ENCODE measurements around the gene PTPRM. TPM values are rescaled to one million over a fixed set of nuclear protein-coding genes. Genes with fewer than 3 reads are reported as not detected.

Gene PTPRM
- total RNA-seq, 1 donor from 2014 or later, result 63.2 TPM

DNA sequence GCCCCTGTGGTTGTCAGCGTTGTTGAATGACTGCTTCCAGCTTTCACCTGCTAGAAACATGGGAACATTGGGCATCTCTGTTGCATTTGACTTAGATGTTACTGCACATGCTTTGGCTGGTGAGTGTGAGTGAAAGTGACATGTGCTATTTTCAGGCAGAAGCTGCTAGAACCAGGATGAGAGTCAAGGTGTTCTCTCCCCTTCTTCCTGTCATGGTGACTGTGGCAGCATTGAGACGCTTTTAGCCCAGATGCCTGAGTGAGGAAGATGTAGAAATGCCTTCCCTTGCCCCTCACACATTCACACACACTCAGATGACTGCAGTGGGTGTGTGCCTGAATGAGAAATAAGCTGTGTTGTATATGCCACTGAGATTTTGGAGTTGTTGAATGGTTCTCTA, 220.2 kb downstream of the PTPRM start:
- DNase-seq (ENCODE audit: low read depth), result no peak
- TF ChIP-seq, protein P1, sequence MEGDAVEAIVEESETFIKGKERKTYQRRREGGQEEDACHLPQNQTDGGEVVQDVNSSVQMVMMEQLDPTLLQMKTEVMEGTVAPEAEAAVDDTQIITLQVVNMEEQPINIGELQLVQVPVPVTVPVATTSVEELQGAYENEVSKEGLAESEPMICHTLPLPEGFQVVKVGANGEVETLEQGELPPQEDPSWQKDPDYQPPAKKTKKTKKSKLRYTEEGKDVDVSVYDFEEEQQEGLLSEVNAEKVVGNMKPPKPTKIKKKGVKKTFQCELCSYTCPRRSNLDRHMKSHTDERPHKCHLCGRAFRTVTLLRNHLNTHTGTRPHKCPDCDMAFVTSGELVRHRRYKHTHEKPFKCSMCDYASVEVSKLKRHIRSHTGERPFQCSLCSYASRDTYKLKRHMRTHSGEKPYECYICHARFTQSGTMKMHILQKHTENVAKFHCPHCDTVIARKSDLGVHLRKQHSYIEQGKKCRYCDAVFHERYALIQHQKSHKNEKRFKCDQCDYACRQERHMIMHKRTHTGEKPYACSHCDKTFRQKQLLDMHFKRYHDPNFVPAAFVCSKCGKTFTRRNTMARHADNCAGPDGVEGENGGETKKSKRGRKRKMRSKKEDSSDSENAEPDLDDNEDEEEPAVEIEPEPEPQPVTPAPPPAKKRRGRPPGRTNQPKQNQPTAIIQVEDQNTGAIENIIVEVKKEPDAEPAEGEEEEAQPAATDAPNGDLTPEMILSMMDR (conservative IDR thresholded peaks at IDR 0.05; ENCODE audit: low read depth, low read length), result no peak
- no peak overlapping the region for H3K4me3 ChIP-seq (ENCODE audit: low read depth, low read length)

DNA sequence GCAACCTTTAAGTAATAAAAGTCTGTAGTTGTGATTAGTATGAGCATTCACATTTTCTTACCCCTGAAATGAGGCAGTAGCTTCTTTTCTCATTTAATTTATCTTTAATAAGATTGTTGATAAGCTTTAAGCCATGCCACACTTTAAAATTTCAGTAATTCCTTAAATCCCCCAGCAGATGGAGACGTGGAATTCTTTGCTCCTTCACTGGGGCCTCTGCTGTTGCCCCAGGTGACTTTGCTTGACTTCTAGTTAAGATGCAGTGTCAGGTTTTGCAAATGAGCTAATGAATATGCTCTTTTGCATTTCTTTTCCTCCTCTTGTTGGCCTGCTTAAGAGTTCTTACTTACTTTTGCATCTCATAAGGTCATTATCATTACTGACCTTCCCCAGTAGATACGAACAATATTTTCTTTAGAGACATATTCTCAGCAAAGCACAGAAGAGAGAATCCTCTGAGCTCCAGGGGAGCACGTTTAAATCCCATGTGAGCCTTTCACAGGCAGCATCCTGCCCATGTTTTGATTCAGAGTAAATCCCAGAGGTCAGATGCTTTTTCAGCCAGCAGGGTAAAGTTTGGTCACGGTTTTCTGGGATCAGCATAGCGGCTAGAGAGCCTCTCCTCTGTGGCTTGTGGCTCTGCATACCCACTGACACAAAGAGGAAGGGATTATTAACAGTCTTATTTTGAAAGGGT, 222.9 kb downstream of the PTPRM start:
- no peak overlapping the region for H3K4me3 ChIP-seq (ENCODE audit: low read depth, low read length)
- TF ChIP-seq, protein P1 (conservative IDR thresholded peaks at IDR 0.05; ENCODE audit: low read depth, low read length), result peak; percentile 67
- peak; percentile 31 for DNase-seq (ENCODE audit: low read depth)

DNA sequence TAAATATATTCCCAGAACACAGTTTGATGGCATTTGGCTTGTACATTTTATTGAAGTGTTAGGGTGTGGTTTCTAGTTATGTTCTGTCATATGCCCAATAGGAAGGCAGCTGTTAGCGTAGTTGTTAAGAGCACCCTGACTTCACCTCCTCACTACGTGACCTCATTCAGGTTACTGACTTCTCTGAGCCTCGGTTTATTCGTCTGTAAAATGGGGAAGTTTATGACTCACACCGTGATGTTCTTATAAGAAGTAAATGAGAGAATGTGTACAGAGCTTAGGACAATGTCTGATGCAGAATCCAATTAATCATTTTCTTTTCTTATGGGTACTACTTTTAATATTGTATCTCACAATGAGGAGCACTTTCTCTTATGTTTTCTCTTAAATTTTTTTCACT, 226.0 kb downstream of the PTPRM start:
- no peak overlapping the region for H3K4me3 ChIP-seq (ENCODE audit: low read depth, low read length)
- no peak for DNase-seq (ENCODE audit: low read depth)
- TF ChIP-seq, protein P1 (conservative IDR thresholded peaks at IDR 0.05; ENCODE audit: low read depth, low read length), result no peak

DNA sequence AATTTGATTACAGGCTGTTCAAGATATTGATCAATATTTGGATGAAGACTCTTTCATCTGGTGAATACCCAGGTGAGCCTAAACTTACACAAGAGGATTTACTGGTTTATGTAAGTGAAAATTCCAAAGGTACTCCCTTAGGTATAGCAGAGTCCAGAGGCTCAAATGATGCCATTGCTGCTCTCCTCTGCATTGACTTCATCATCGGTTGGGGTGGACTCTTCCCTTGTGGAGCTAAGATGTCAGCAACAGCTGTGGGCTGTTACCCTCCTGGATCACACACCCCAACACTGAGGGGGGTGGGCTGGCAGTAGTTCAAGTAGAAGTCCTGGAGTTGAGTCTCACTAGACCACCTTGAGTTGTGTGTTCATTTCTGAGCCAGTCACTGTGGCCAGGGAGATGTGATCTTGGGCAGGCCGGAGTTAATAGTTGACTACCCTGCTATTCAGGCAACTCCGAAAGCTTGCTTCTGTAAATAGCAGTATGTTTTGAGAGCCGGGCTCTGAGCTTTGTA, 236.9 kb downstream of the PTPRM start:
- TF ChIP-seq, protein P1 (conservative IDR thresholded peaks at IDR 0.05; ENCODE audit: low read depth, low read length), result no peak
- DNase-seq (ENCODE audit: low read depth), result peak; percentile 20
- H3K4me3 ChIP-seq (ENCODE audit: low read depth, low read length), result no peak overlapping the region

DNA sequence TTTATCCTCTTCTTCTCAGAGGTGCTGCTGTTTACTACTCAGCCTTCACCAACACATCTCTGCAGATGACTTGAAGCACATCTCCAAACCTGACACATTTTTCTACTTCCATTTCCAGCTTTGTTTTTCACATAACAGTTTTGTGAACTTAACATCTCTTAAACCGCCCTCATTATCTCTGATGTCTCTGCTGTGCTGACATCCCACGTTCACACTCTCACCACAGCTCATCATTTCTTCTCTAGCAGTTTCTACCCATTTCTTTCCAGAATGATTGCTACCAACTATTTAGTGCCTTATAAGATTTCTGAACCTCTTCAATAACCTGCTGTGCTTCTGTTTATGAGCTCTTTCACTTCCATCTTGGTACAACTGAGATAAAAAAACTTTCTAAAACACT, 238.0 kb downstream of the PTPRM start:
- H3K4me3 ChIP-seq (ENCODE audit: low read depth, low read length), result no peak overlapping the region
- DNase-seq (ENCODE audit: low read depth), result no peak
- TF ChIP-seq, protein P1 (conservative IDR thresholded peaks at IDR 0.05; ENCODE audit: low read depth, low read length), result no peak

DNA sequence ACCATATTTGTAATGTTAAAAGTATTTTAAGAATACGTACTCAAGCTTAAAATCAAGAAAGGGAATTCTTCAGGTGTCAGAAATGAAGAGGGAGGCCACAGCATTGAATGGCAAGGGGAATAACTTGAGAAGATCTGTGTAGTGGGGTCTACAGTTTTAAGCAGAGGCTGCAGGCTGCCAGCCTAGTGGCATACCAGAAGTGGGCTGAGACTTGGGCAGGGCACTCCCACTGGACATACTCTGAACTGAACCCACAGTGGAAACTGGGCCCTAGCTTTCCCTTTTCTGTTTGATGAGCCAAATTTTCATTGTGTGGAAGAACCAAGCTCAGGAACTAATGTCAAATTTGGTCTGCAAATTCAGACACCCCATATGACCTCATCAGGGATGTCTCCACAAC, 238.8 kb downstream of the PTPRM start:
- no peak overlapping the region for H3K4me3 ChIP-seq (ENCODE audit: low read depth, low read length)
- no peak for DNase-seq (ENCODE audit: low read depth)
- TF ChIP-seq, protein P1 (conservative IDR thresholded peaks at IDR 0.05; ENCODE audit: low read depth, low read length), result peak; percentile 15

DNA sequence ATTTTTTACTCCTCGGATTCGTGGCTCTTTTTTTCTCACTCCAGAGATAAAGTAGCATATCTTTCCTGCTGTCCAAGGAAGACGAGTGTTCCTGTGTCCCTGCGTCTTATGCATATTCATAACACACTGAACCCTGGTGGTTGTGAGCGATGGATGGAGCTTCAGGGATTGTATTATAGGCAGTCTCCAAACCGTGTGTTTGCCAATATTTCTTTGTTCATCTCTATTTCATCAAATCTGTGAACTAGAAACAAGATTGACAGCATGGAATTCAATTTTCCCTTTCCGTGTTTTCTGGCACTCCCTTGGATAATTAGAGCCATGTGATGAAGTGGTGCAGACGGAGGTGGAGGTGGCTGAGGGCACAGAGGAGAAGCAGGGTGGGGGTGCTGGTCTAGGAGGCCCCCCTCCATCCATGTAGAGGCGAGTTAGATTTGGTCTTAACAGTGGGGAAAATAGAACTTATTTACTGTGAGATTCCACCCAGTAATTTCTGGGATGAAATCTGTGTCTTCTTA, 240.9 kb downstream of the PTPRM start:
- H3K4me3 ChIP-seq (ENCODE audit: low read depth, low read length), result no peak overlapping the region
- TF ChIP-seq, protein P1 (conservative IDR thresholded peaks at IDR 0.05; ENCODE audit: low read depth, low read length), result no peak
- no peak for DNase-seq (ENCODE audit: low read depth)
